Liver (tissue), 3 donors: Measurements from ENCODE around the gene GNE.
"Not testable (repeated sequence)": the region's sequence is repeated elsewhere in the genome, so short reads cannot be mapped to it uniquely, and the experiment has no call there.

Experiments used
- ATF3 ChIP-seq: IDR thresholded peaks from 2 replicates; pipeline ENCODE4 v1.6.1; 2016; ENCODE audit warnings: antibody characterized with exemption
- CTCF ChIP-seq: fragments of 150-350 bp; IDR thresholded peaks from 2 replicates; pipeline ENCODE4 v1.5.1; 2017; ENCODE audit warnings: improper control_type of control experiment, low read depth, low read length; ENCODE audit not compliant: missing input control
- MAX ChIP-seq: IDR thresholded peaks from 2 replicates; pipeline ENCODE4 v1.6.1; 2016; ENCODE audit warnings: antibody characterized with exemption
- RAD21 ChIP-seq, 2 donors: IDR thresholded peaks; 2 replicates each; pipeline ENCODE4 v1.6.1; 2016; ENCODE audit warnings: antibody characterized with exemption in 2 of 2, mild to moderate bottlenecking in 2 of 2
- SP1 ChIP-seq: IDR thresholded peaks from 2 replicates; pipeline ENCODE4 v1.6.1; 2018; ENCODE audit warnings: antibody characterized with exemption, mild to moderate bottlenecking
- TAF1 ChIP-seq: conservative IDR thresholded peaks from 2 replicates; pipeline ENCODE4 v1.6.1; 2016; ENCODE audit warnings: antibody characterized with exemption, mild to moderate bottlenecking
- ZBTB33 ChIP-seq: IDR thresholded peaks from 2 replicates; pipeline ENCODE4 v1.6.1; 2016; ENCODE audit warnings: antibody characterized with exemption
- donor health status: healthy.
- donor health status: healthy.

GRCh38 chr9:36294996-36295395 is 36.7 kb upstream of the GNE start:
- TF ChIP-seq CTCF; SP1; ZBTB33; TAF1; RAD21 (IDR thresholded peaks at IDR 0.05); ATF3; MAX: not testable (repeated sequence)
